Occipital lobe (tissue), 2 donors: ENCODE measurements around the gene F5. TPM values are rescaled to one million over a fixed set of nuclear protein-coding genes. Genes with fewer than 3 reads are reported as not detected.
"Not testable (repeated sequence)": the region's sequence is repeated elsewhere in the genome, so short reads cannot be mapped to it uniquely, and the experiment has no call there.

ENCODE experiments used
- DNase-seq: peaks from one replicate; lab custom pipeline; 2025; lab: John Stamatoyannopoulos, UW
- total RNA-seq: library from RNA; depleted of rRNA; stranded (reverse); fragments of >200 nt; gene quantifications from one replicate; pipeline ENCODE4 v1.2.3, GENCODE V29; 2014

The F5 gene
- total RNA-seq, 1 donor from 2014 or later = under 0.01 TPM

- peak; percentile 21 for DNase-seq
These were observed 39.9 kb downstream of the F5 start for GRCh38 chr1:169546087-169546995.

- DNase-seq = no peak
These were observed 40.8 kb downstream of the F5 start for GRCh38 chr1:169545472-169545871.

- DNase-seq = no peak
These were observed 47.0 kb downstream of the F5 start for GRCh38 chr1:169538998-169539871.

- DNase-seq = no peak
These were observed 51.6 kb downstream of the F5 start for GRCh38 chr1:169534653-169535052.

GRCh38 chr1:169533528-169534190 lies 52.6 kb downstream of the F5 start:
- not testable (repeated sequence) for DNase-seq

GRCh38 chr1:169530448-169530847 lies 55.8 kb downstream of the F5 start:
- no peak for DNase-seq

GRCh38 chr1:169529068-169529642 lies 57.1 kb downstream of the F5 start:
- no peak for DNase-seq

GRCh38 chr1:169528215-169529067 lies 57.8 kb downstream of the F5 start:
- DNase-seq = no peak

GRCh38 chr1:169527451-169528214 lies 58.6 kb downstream of the F5 start:
- DNase-seq = no peak

GRCh38 chr1:169527001-169527400 lies 59.3 kb downstream of the F5 start:
- no peak for DNase-seq

GRCh38 chr1:169526120-169526832 lies 60.0 kb downstream of the F5 start:
- DNase-seq = no peak

GRCh38 chr1:169525391-169525790 lies 60.9 kb downstream of the F5 start:
- no peak for DNase-seq

GRCh38 chr1:169523904-169524303 lies 62.4 kb downstream of the F5 start:
- DNase-seq = no peak

GRCh38 chr1:169521226-169521625 lies 65.1 kb downstream of the F5 start:
- no peak for DNase-seq

- no peak for DNase-seq
These were observed 68.6 kb downstream of the F5 start for GRCh38 chr1:169517558-169518186.

- no peak for DNase-seq
These were observed 70.6 kb downstream of the F5 start for GRCh38 chr1:169515641-169516040.

GRCh38 chr1:169514566-169515270 lies 71.6 kb downstream of the F5 start:
- DNase-seq = no peak

GRCh38 chr1:169513208-169513607 lies 73.1 kb downstream of the F5 start:
- no peak for DNase-seq
